IMR-90 (cell line): ENCODE results near the gene PRKCH.

Experiments used
- BHLHE40 ChIP-seq: fragments of 150-350 bp; IDR thresholded peaks from 2 replicates; pipeline ENCODE4 v1.6.1; 2016; ENCODE audit warnings: mild to moderate bottlenecking, low read depth, low read length
- CTCF ChIP-seq: conservative IDR thresholded peaks from 2 replicates; pipeline ENCODE4 v1.5.1; 2012; ENCODE audit warnings: mild to moderate bottlenecking, low read depth, low read length, improper control_type of control experiment
- ELK1 ChIP-seq: fragments of 150-350 bp; IDR thresholded peaks from 2 replicates; pipeline ENCODE4 v1.6.1; 2016; ENCODE audit warnings: low read depth, mild to moderate bottlenecking, low read length, moderate library complexity, borderline replicate concordance
- MAFK ChIP-seq: IDR thresholded peaks from 2 replicates; pipeline ENCODE4 v1.6.1; 2012; ENCODE audit warnings: low read depth, low read length, improper control_type of control experiment
- MAZ ChIP-seq: IDR thresholded peaks from 2 replicates; pipeline ENCODE4 v1.6.1; 2012; ENCODE audit warnings: low read depth, mild to moderate bottlenecking, low read length, improper control_type of control experiment, moderate library complexity, borderline replicate concordance
- MXI1 ChIP-seq: IDR thresholded peaks from 2 replicates; pipeline ENCODE4 v1.6.1; 2012; ENCODE audit warnings: low read depth, mild to moderate bottlenecking, low read length, moderate library complexity, borderline replicate concordance
- POLR2A ChIP-seq: IDR thresholded peaks from 2 replicates; pipeline ENCODE4 v1.6.1; 2012; ENCODE audit warnings: mild to moderate bottlenecking, low read depth, low read length
- RAD21 ChIP-seq: IDR thresholded peaks from 2 replicates; pipeline ENCODE4 v1.6.1; 2012; ENCODE audit warnings: low read length, improper control_type of control experiment
- RCOR1 ChIP-seq: IDR thresholded peaks from 2 replicates; pipeline ENCODE4 v1.6.1; 2012; ENCODE audit warnings: mild to moderate bottlenecking, low read length, improper control_type of control experiment; ENCODE audit not compliant: insufficient replicate concordance
- RFX5 ChIP-seq: IDR thresholded peaks from 2 replicates; pipeline ENCODE4 v1.8.0; 2012; ENCODE audit warnings: low read depth, mild to moderate bottlenecking, low read length, moderate library complexity
- SMC3 ChIP-seq: fragments of 150-350 bp; IDR thresholded peaks from 2 replicates; pipeline ENCODE4 v1.6.1; 2016; ENCODE audit warnings: low read depth, mild to moderate bottlenecking, antibody characterized with exemption, low read length, moderate library complexity

- TF ChIP-seq CTCF (no peak), RCOR1 (no peak), RAD21 (no peak), MAZ (no peak), POLR2A (no peak), RFX5 (no peak), BHLHE40 (peak; percentile 14; the same call in 1 of the 2 replicates), MAFK (no peak), MXI1 (no peak), SMC3 (no peak), ELK1 (no peak)
These were observed 177.4 kb downstream of the PRKCH start for GRCh38 chr14:61498811-61499210.
